HG03442 (cell line): ENCODE data around the gene RECQL.
A peak's percentile ranks its signal among the peaks of the same experiment; 100 is the strongest.
"Not testable (repeated sequence)": the region's sequence is repeated elsewhere in the genome, so short reads cannot be mapped to it uniquely, and the experiment has no call there.

ENCODE experiments used
- ATAC-seq: cut with Tn5 transposase; IDR thresholded peaks from one replicate; pipeline ENCODE4 v1.9.1; 2021; ENCODE audit warnings: mild to moderate bottlenecking, moderate library complexity; ENCODE audit not compliant: unreplicated experiment

Gene RECQL

DNA sequence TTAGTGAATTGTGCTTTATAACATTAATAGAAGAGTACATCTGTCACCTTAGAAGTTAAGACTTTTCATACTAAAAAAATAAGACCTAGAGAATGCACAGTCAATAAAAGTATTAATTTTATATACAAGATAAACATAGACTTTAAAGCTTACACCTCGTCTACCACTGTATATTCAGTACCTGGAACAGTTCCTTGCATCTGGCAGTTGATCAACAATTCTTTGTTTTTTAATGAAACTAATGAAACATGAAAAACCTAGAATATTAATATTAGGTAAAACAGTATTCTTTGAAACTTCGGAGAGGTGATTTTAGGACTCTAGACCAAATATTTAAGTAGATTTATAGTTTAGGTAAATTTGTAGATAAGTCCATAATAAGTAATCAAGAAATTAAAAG, 4.5 kb upstream of the RECQL start:
- no peak for ATAC-seq

DNA sequence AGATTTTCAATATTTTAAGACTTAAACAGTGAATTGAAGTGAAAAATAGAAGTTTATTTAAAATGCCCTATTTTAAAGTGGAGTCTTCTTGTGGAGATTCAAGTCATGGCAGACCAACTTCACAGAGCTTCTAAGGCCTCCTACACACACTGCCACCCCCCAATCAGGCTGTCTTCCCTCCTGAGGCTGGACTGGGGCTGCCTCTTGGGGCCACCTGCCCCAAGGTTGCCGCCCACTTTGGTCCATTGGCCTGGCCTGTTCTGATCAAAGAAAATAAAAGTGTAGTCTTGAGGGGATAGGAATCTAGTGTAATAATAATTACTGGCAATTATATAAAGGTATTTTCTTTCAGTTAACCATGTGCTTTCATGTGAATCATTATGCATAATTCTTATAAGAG, 1.4 kb upstream of the RECQL start:
- no peak for ATAC-seq

DNA sequence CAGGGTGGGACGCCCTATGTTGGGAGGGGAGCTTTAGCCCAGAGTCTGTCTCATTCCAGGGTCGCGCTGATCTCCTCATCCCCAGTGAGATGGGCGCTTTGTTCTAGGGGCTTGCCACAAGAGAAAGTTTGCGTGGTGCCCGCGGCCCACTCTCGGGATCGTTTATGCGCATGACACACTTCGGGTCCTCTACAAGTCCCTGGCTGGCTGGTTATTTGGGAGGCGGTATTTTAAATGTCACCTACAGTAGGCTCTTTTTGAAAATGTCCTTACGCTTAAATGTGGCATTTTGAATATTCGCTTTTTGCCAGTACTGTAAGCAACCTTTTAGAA, 695 bp upstream of the RECQL start:
- ATAC-seq = peak; percentile 3

DNA sequence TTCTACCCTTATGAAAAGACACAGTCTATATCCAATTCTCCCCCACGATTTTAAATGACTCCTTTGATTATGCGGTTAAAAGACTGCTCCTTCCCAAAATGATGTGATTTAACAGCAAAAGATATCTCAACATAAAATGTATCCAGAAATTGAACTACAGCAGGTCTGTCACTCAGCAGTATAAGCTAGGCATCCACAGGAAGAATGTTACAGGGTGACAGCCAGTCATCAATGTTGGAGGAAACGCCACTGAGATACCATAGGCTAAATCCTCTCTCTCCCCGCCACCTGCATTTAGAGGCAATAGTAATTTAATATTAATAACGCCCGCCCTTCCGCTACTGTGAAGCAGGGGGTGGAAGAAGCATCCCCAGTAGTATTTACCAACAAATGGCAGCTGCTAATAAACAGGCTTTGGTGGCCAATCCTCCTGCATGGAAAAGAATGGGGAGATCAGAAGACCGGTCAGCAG, 613 bp downstream of the RECQL start:
- no peak for ATAC-seq

DNA sequence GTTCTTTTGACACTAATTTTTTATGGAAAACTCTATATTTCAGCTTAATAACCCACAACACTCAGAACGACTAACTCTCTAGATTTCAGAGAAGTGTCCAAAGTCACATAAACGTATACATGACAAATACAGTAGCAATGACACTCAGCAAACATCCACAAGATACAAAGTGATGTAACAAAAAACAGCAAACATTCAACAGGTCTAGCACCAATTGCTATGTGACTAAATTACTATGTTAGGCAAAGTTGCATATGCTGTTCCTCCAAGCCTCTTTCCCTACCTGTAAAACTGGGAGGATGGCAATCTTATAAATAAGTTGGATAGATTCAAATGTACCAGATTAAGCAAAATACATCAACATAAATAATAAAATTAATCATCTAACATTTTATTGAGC, 1.7 kb downstream of the RECQL start:
- ATAC-seq = no peak

DNA sequence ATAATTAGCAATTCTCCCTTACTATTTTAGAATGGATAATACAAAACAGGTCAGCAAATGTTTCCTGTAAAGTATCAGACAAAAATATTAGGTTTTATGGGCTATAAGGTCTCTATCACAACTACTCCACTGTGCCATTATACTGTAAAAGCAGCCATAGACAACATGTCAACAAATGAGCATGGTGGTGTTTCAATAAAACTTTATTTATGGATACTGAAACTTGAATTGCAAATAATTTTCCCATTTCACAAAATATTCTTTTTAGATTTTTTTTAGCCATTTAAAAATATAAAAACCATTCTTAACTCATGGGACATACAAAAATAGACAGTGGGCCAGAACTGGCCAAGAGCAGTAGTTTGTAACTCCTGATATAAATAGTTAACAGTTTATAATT, 15.4 kb downstream of the RECQL start:
- no peak for ATAC-seq

DNA sequence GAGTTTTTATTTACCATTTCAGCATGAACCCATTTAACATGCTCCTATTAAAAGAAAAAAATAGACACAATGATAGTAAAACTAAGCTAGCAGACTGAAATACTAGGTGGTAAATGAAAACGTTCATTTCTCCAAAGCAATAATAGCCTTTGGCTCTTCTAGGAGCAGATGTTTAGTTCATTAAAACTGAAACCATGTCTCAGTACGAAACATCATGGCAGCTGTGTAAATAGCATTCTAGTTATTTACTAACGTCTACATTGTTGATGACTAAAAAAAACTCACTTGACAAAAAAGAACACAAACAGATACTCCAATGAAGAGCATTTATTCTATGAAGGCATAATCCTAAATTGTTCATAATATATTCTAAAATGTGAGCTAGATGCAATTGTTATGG, 17.9 kb downstream of the RECQL start:
- ATAC-seq = no peak

DNA sequence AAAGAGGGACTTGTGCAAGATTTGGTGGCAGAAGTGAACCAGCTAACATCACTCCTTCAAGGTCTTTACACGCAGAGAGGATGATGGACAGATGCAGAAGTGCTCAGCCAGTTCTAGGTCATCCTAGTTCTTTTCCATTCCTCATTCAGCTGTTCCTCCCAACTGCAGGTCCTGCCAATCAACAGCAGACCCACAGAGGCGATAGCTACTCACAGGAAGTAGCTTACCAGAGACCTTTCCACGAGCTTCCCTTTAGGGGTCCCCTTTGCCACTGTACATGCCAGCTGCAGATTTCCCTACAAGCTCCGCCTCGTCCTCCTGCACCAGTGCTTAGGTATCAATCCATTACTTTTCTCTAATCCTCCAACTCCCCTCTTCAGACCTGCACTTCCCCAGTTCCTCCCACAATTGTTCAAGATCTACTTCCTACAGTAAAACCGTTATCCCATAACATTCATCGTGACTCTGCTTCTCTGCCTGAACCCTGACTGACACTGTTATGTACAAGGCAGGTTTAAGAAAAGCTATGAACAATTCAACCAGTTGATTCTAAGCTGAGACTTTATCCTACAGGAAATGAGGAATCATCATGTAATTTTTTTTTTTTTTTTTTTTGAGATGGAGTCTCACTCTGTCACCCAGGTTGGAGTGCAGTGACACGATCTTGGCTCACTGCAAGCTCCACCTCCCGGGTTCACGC, 22.5 kb downstream of the RECQL start:
- no peak for ATAC-seq

DNA sequence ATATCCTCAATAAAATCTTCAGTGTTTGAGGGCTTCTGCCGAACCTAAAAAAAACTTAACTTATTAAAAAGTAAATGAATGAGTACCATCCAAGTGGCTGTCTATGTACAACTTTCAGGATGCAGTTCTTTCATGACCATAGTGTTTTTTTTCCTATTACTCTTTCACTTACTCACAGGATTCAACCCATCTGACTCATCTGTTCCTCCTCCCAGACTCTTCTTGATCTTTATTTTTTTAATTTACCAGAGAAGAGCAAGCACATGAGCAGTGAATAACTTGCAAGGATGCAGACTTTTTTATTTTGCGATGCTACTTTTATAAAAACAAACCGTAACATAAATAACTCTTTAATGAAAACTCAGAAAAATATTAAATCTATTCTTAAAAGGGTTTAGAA, 24.5 kb downstream of the RECQL start:
- no peak for ATAC-seq

DNA sequence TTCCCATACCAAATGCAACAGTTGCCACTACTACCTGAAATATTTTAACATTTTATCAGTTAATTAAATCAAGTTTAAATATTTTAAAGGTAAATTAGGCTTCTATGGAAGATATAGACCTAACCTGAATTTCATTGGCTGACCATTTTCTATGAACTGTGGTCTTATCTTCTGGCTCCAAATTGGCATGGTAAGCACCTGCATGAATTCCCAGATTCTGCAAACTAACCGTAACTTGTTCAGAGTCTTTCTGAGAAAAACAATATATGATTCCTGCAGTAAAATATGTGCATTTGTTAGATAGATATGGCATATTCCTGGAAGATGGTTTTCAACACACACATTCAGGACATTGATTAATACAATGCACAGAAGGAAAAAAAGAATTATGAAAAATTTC, 25.9 kb downstream of the RECQL start:
- ATAC-seq = no peak

DNA sequence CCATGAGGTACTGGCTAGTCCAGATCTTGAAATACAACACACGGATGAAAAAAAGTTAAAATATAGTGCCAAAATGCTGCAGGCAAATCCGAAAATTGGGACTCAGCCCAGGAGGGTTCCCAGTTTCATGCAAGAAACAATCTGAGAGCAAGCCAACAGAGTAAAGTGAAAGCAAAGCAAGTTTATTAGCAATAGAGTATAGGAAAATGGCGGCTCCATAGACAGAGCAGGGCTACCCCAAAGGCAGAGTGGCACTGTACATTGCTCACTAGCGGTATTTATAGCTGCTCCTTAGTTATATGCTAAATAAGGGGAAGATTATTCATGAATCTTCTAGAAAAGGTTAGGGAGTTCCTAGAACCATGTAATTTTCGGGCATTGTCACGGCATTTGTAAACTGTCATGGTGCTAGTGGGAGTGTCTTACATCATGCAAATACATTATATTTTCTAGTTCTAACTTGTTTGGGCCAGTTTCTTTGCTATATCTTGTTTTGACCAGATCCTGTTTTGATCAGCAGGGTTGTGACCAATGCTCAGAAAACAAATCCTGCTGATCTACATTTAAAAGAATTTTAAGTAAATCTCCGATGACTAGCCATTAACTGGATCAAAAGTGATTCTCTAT, 29.1 kb downstream of the RECQL start:
- ATAC-seq = no peak

DNA sequence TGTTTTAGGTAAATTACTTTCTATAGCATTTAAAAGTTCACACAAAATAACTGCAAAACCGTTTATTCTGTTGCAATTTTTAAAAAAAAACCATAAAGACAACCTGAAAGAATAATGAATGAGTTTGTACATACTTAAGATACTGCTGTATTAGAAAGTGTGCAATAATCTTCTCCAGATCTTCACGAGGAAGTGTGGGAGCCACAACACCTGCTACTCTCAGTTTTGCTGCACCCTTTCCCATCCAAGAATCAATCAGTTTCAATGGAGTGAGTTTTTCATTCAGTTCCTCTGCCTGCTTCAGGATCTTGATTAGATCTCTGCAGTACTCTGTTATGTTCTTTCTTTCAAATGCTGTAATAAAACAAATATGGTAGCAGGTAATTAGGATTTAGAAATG, 30.1 kb downstream of the RECQL start:
- ATAC-seq = no peak

DNA sequence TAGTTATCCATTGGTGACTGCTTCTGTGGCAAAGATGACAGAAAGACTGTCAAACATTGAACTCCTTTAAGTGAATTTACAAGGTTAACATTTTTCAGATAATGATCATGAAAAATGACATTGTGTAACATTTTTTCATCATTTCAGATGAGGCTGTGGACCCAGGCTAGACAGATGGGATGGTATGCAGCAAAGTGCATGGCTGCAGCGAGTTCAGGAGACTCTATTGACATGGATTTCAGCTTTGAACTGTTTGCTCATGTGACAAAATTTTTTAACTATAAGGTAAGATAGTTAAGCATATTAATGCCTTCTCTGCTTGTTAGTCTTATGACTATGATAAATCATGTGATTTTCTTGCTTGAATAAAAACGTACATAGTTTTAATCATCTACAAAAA, 34.1 kb downstream of the RECQL start:
- not testable (repeated sequence) for ATAC-seq

DNA sequence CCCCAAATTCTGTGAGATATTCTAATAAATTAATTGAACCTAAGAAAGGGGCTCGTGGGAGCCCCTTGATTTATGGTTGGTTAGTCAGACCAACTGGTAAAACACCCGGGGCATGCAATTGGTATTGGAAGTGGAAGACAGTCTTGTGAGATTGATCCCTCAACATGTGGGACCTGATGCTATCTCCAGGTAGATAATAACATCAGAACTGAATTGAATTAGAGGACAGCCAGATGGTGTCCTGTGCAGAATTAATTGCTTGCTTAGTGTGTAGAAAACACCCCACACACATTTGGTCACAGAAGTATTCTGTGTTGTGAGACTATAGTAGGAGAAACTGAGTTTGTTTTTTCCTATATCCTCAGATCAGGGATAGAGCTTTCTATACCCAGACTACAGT, 42.0 kb downstream of the RECQL start:
- ATAC-seq = no peak

DNA sequence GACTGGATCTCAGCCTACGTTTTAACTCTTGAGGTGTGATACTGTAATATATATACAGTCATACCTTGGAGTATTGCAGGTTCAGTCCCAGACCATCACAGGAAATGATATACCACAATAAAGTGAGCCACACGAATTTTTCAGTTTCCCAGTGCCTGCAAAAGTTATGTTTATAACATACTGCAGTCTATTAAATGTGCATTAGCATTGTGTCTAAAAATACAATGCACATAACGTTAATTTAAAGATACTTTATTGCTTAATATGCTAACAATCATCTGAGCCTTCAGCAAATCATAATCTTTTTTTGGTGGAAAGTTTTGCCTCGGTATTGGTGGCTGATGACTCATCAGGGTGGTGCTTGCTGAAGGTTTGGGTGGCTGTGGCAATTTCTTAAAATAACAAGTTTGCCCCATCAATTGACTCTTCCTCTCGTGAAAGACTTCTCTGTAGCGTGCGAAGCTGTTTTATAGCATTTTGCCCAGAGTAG, 45.1 kb downstream of the RECQL start:
- peak; percentile 31 for ATAC-seq

DNA sequence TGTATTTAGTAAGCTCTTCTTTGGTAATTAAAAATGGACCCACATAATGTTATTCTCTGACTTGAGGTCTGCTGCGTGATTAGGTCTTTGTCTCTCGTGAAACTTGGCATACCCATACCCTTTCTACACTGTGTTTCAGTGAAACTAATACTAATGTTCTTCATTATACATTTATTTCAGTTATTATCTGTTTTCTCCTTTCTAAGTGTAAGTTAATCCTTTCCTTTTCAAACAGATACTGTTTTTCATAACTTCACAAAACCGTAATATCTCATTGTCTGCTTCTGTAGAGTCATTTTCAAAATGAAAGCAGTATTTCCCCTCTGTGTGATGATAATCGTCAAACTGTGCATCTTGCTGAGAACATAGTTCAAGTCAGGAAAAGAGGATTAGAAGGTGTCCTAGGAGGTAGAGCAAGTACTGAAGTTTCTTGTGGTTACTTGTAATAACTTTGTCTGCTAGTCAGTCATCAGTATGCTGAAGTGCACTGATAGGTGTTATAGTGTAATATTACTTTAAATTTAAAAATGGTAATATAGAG, 48.1 kb downstream of the RECQL start:
- peak; percentile 80 for ATAC-seq

DNA sequence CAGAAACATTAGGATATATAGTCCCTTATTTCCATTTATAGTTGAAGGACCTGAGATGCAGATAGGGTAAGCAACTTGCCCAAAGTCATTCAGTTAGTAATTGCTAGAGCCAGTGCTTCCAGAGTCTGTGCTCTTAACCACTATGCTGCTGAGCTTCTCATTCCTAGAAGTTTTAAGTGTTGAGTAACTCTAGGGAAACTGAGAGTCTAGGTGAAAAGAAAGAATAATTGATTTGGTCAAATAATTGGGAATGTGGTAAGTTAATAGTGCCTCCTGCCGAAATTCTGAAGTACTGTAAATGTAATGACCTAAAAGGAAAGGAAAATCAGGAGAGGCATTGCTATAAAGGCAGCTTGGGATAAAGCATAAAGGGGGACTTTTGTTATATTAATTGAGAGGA, 49.9 kb downstream of the RECQL start:
- ATAC-seq = no peak

DNA sequence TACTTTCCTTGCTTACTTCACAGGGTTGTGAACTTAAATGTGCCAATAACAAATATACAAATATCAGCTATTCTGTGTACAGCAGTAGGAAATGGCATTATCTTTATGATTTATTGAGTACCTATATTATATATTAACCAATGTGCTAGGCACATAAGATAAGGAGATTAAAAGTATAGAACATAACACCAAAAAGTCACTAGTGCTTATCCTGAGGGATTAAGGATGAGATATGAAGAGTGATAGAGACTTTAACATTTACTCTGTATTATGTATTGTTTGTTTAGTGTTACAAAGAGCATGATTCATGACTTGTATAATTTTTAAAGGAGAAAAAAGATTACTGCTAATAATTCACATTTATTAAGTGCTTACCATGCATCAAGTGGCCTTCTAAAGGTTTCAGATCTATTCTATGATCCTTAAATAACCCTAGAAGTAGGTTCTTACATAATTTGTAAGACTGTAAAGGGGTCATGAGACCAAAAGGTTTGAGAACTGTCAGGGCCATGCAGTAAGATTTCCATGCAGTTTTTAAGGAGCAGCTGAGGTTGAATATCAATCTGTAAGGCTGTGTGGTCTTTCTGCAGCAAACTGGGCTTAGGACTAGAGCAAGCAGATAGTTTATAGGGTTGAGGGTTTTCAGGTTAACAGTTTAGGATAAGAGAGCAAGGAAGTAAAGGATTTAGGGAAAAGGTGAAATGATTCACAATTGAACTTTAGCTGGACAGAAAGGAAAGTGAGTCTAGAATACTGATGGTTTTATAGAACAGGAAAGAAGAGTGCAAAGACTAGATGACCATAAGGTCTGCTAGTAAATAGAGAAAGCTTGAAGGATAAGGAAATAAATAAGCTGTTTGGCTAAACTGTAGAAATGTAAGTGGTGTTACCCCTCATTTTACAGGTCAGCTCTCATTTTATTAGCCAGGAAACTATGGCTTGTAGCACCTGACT, 57.0 kb downstream of the RECQL start:
- no peak for ATAC-seq

DNA sequence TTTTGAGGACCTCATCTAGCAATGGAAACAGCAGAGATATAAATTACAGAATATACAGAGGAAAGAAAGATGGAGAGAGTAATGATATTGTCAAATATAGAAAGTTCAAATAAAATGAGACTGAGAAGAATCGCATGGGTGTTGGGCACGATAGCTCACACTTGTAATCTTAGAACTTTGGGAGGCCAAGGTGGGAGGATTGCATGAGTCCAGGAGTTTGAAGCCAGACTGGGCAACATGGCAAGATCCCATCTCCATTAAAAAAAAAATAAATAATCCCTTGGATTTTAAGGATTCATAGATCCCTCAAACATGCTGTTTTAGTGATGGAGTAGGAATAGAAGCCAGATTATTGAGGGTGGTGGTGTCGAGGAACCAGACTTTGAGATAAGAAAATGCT, 62.1 kb downstream of the RECQL start:
- ATAC-seq = no peak

DNA sequence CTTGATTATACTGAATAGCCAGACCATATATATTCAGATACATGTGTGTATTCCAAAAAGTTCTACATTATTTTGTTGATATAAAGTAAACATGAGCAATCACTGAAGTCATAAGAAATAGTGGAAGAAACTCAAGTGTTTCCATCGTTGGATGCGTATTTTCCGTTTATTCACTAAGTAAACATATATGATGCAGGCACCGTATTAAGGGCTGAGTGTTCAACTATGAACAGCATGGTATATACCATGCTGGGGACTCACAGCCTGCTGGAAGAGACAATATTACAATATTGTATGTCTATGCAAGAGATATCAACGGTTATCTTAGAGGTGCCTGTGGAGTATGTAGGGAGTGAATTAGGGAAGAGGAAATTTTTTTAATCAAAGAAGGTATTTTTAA, 62.8 kb downstream of the RECQL start:
- no peak for ATAC-seq

DNA sequence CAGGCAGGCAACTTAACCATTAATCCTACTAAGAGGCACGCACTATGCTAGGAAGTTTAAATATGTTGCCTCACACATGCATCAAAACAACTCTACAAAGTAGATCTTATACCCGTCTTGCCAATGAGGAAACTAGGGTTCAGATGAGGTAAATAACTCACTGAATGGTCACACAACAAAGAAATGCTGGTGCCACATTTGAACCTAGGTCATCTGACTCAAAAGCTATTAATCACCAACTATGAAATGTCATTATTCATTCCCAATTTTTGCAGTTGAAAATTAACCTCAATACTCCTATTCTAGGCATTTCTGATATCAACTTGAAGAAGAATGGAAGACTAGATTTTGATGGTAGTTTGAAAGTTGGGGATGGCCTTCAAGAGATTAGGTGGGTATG, 66.7 kb downstream of the RECQL start:
- no peak for ATAC-seq
